Endodermal cell (in vitro differentiated cells): ENCODE data around the gene DNMBP. TPM values are rescaled to one million over a fixed set of nuclear protein-coding genes. Genes with fewer than 3 reads are reported as not detected.

Experiments
- DNase-seq: peaks from one replicate; pipeline ENCODE4 v3.0.0-alpha.2; 2017
- H3K27ac ChIP-seq: 2 replicates; pipeline ENCODE4 v1.5.1; 2013; ENCODE audit warnings: mild to moderate bottlenecking, low read depth, low read length, moderate library complexity
- H3K27me3 ChIP-seq: 2 replicates; pipeline ENCODE4 v1.6.1; 2013; ENCODE audit warnings: mild to moderate bottlenecking, low read length, moderate library complexity; ENCODE audit not compliant: insufficient read depth, control insufficient read depth, poor library complexity, severe bottlenecking
- H3K36me3 ChIP-seq: 2 replicates; pipeline ENCODE4 v1.7.0; 2013; ENCODE audit warnings: mild to moderate bottlenecking, low read length, moderate library complexity; ENCODE audit not compliant: control insufficient read depth, insufficient read depth
- H3K4me1 ChIP-seq: one replicate; pipeline ENCODE4 v1.7.0; 2013; ENCODE audit warnings: low read length; ENCODE audit not compliant: control insufficient read depth, insufficient read depth
- H3K4me3 ChIP-seq: 2 replicates; pipeline ENCODE4 v1.5.1; 2013; ENCODE audit warnings: mild to moderate bottlenecking, low read length, moderate library complexity
- H3K9ac ChIP-seq: 2 replicates; pipeline ENCODE4 v1.6.1; 2013; ENCODE audit warnings: mild to moderate bottlenecking, low read length, moderate library complexity; ENCODE audit not compliant: poor library complexity, severe bottlenecking; ENCODE audit errors: extremely low read depth
- H3K9me3 ChIP-seq: 2 replicates; pipeline ENCODE4 v1.6.1; 2013; ENCODE audit warnings: mild to moderate bottlenecking, low read length, moderate library complexity; ENCODE audit not compliant: control insufficient read depth
- H3K27ac Mint-ChIP-seq: 2 replicates; pipeline ENCODE4 v1.8.0; 2020; ENCODE audit warnings: mixed read lengths
- H3K27me3 Mint-ChIP-seq: 2 replicates; pipeline ENCODE4 v1.8.0; 2021; ENCODE audit warnings: mild to moderate bottlenecking, mixed read lengths; ENCODE audit not compliant: insufficient read depth
- H3K36me3 Mint-ChIP-seq: 2 replicates; pipeline ENCODE4 v1.8.0; 2020; ENCODE audit warnings: low read depth, mixed read lengths
- H3K4me1 Mint-ChIP-seq: 2 replicates; pipeline ENCODE4 v1.8.0; 2020; ENCODE audit warnings: mixed read lengths
- H3K4me3 Mint-ChIP-seq: 2 replicates; pipeline ENCODE4 v1.8.0; 2020; ENCODE audit warnings: mild to moderate bottlenecking, moderate library complexity, mixed read lengths
- H3K9me3 Mint-ChIP-seq: 2 replicates; pipeline ENCODE4 v1.8.0; 2020; ENCODE audit warnings: mild to moderate bottlenecking, mixed read lengths
- WGBS, 2 experiments: methylation state at CpG; one replicate each; pipeline versions ENCODE4 v1.1.5 to v1.1.7; 2013; ENCODE audit warnings: missing lambda C conversion rate in 2 of 2, mixed read lengths in 1 of 2; ENCODE audit not compliant: insufficient coverage in 1 of 2, insufficient read length in 1 of 2; 5-methylcytosine and 5-hydroxymethylcytosine counted together
- total RNA-seq, 2 donors: library from RNA; stranded (reverse); fragmentation: NEBNext Ultra II Directional in 1 of 2; extraction: Animal tissue kit (Norgen Biotek cat#: 25700) in 1 of 2; gene quantifications; 2 replicates in 1 of 2; 3 replicates in 1 of 2; pipeline ENCODE4 v1.2.1, GENCODE V29; 2021
- TF ChIP-seq, protein P1 (sequence below): fragments of 200-600 bp; sonication (generic); conservative IDR thresholded peaks from 2 replicates; pipeline ENCODE4 v1.5.0; 2021; ENCODE audit warnings: antibody characterized with exemption, mild to moderate bottlenecking

The DNMBP gene
- total RNA-seq, 2 donors from 2014 or later: 45.4 to 85.4 TPM

DNA sequence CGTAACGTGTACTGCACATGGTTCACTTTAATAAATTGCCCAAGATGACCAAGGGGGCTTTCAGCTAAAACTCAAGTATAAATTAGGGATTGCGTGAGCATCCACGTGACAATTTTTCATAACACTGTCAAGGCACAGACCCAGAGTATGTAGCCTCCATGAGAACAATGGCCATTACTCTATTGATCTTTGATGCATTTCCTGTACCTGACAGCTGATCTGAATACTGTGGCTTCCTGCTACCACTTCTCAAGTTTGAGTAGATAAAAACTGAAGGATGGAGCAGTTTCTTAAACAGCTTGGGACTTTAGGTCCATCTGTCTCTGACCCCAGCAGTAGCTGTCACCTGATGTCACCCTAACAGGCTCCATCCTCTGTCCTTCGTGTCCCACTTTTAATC, 128.4 kb downstream of the DNMBP start:
- Histone ChIP-seq H3K36me3 (peaks cover 95% of the 10 kb centered on the region), H3K27ac (no peak overlapping the region), H3K4me3 (no peak overlapping the region), H3K9ac (no peak overlapping the region), H3K4me1 (peaks cover 2% of the 10 kb centered on the region), H3K9me3 (no peaks in the 10 kb centered on the region), H3K27me3 (no peaks in the 10 kb centered on the region)
- Mint-ChIP-seq H3K4me1 (no peaks in the 10 kb centered on the region), H3K36me3 (peaks cover 95% of the 10 kb centered on the region), H3K9me3 (no peaks in the 10 kb centered on the region), H3K27ac (no peak overlapping the region), H3K4me3 (no peak overlapping the region), H3K27me3 (no peaks in the 10 kb centered on the region)
- no peak for DNase-seq
- TF ChIP-seq, protein P1, sequence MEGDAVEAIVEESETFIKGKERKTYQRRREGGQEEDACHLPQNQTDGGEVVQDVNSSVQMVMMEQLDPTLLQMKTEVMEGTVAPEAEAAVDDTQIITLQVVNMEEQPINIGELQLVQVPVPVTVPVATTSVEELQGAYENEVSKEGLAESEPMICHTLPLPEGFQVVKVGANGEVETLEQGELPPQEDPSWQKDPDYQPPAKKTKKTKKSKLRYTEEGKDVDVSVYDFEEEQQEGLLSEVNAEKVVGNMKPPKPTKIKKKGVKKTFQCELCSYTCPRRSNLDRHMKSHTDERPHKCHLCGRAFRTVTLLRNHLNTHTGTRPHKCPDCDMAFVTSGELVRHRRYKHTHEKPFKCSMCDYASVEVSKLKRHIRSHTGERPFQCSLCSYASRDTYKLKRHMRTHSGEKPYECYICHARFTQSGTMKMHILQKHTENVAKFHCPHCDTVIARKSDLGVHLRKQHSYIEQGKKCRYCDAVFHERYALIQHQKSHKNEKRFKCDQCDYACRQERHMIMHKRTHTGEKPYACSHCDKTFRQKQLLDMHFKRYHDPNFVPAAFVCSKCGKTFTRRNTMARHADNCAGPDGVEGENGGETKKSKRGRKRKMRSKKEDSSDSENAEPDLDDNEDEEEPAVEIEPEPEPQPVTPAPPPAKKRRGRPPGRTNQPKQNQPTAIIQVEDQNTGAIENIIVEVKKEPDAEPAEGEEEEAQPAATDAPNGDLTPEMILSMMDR: no peak
- 97 to 99% methylated on average over 5 of the region's 5 CpGs for WGBS, 2 experiments

DNA sequence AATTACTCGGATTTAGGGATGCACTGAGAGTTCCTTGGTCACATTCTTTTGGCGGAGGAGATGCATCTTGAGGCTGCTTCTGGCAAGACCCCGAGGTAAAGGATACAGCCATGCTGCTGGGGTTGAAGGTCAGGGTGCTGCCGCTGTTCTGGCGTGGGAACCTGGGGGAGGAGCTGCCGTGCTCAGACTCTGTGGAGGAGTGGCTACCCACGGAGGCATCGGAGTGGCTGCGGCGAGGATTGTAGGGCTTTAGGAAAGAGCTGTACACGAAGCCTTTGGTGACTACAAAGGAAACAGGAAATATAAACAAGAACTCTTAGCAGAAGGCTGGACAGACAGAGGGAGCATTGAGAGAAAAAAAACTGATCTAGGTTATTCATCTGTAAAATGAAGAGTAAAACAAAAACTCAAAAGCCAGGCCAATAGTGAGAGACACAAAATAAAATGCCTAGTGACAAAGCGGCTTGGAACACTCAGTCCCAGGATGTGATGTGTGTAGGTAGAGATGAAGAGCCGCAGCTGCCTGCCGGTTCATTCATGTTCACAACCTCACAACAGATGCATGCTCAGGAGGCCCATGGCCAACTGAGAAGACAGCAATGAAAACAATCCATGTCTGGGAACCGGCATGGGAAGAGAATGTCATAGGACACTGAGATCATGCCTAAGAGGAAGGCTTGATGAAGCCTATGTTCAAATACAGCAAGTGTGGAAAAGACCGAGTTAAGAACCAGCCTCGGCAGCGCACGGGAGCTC, 129.5 kb downstream of the DNMBP start:
- Mint-ChIP-seq H3K27me3 (no peaks in the 10 kb centered on the region), H3K4me3 (no peak overlapping the region), H3K36me3 (peaks cover 95% of the 10 kb centered on the region), H3K27ac (peak overlapping the region; percentile 15), H3K9me3 (no peaks in the 10 kb centered on the region), H3K4me1 (no peaks in the 10 kb centered on the region)
- Histone ChIP-seq H3K36me3 (peaks cover 95% of the 10 kb centered on the region), H3K9ac (no peak overlapping the region), H3K4me3 (no peak overlapping the region), H3K9me3 (no peaks in the 10 kb centered on the region), H3K27ac (no peak overlapping the region), H3K27me3 (no peaks in the 10 kb centered on the region), H3K4me1 (peaks cover 2% of the 10 kb centered on the region)
- DNase-seq: no peak
- WGBS, 2 experiments: 96 to 97% methylated on average over 10 to 19 of the region's 19 CpGs
- TF ChIP-seq, protein P1: no peak

DNA sequence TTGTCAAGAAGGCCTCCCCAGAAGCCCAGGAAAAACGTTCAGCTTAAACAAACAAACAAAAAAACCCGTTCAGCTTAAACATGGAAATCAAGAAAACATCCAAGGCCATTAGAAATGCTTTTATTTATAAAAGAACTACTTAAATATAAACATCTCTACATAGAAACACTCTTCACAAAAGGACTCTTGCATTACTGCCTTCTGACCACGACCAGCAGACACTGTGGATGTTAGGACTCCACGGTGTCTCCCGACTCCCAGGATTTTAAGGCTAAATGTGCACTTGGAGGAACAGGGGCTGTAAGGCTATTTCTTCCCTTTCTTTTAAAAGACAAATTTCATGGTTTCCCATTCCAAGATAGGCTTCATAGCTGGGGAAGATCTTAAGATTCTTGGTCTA, 134.3 kb downstream of the DNMBP start:
- Histone ChIP-seq H3K4me3 (no peak overlapping the region), H3K36me3 (peaks cover 61% of the 10 kb centered on the region), H3K27ac (no peak overlapping the region), H3K4me1 (no peaks in the 10 kb centered on the region), H3K27me3 (no peaks in the 10 kb centered on the region), H3K9ac (no peak overlapping the region), H3K9me3 (no peaks in the 10 kb centered on the region)
- DNase-seq: peak; percentile 5
- H3K9me3 Mint-ChIP-seq: no peaks in the 10 kb centered on the region
- no peak overlapping the region for H3K4me3 Mint-ChIP-seq
- H3K27me3 Mint-ChIP-seq: no peaks in the 10 kb centered on the region
- peaks cover 58% of the 10 kb centered on the region for H3K36me3 Mint-ChIP-seq
- TF ChIP-seq, protein P1: no peak
- 94 to 100% methylated on average over 3 to 5 of the region's 5 CpGs for WGBS, 2 experiments
- H3K27ac Mint-ChIP-seq: no peak overlapping the region
- H3K4me1 Mint-ChIP-seq: no peaks in the 10 kb centered on the region
